A673 (cell line): Measurements from ENCODE around the gene DCUN1D4. TPM values are rescaled to one million over a fixed set of nuclear protein-coding genes. Genes with fewer than 3 reads are reported as not detected.
A peak's percentile ranks its signal among the peaks of the same experiment; 100 is the strongest.

Source experiments
- BruUV-seq: library from RNA; stranded (reverse); fragments of 400-500 nt; replicated peaks from 2 replicates; lab custom pipeline; 2021; lab: Mats Ljungman, UMichigan
- CTCF ChIA-PET: fragments of 300-600 bp; sonication (Branson Sonifier 250); formaldehyde crosslinking; loops from one replicate; lab custom pipeline; 2022; ENCODE audit warnings: antibody characterized with exemption; lab: Charles Lee
- POLR2A ChIA-PET: fragments of 300-600 bp; sonication (Branson Sonifier 250); formaldehyde crosslinking; loops from one replicate; lab custom pipeline; 2022; ENCODE audit warnings: antibody characterized with exemption; ENCODE audit not compliant: low non-redundant PET; lab: Charles Lee
- DNase-seq: peaks from one replicate; pipeline ENCODE4 v3.0.0-alpha.2; 2015; ENCODE audit warnings: low spot score
- H3K27ac ChIP-seq: fragments of 200-600 bp; sonication (generic); 2 replicates; pipeline ENCODE4 v1.5.1; 2016; ENCODE audit warnings: mixed run types, low read depth, mild to moderate bottlenecking, mixed read lengths, antibody characterized with exemption, low read length; ENCODE audit not compliant: poor library complexity, severe bottlenecking
- H3K27me3 ChIP-seq: fragments of 200-600 bp; sonication (generic); replicated peaks from 2 replicates; pipeline ENCODE4 v1.6.1; 2017; ENCODE audit warnings: mixed run types, low read depth, mild to moderate bottlenecking, mixed read lengths, antibody characterized with exemption, low read length; ENCODE audit not compliant: insufficient read depth, poor library complexity
- H3K36me3 ChIP-seq: fragments of 200-600 bp; sonication (generic); 2 replicates; pipeline ENCODE4 v1.6.1; 2016; ENCODE audit warnings: mixed run types, mild to moderate bottlenecking, mixed read lengths, antibody characterized with exemption, low read length; ENCODE audit not compliant: insufficient read depth, poor library complexity, severe bottlenecking
- H3K4me1 ChIP-seq: fragments of 200-600 bp; sonication (generic); 2 replicates; pipeline ENCODE4 v1.6.1; 2017; ENCODE audit warnings: mixed run types, mild to moderate bottlenecking, mixed read lengths, antibody characterized with exemption, low read length; ENCODE audit not compliant: insufficient read depth, poor library complexity, severe bottlenecking
- H3K4me3 ChIP-seq: fragments of 200-600 bp; sonication (generic); 2 replicates; pipeline ENCODE4 v1.5.1; 2016; ENCODE audit warnings: low read depth, mixed run types, mild to moderate bottlenecking, mixed read lengths, low read length; ENCODE audit not compliant: poor library complexity, severe bottlenecking
- H3K9me3 ChIP-seq: fragments of 200-600 bp; sonication (generic); 2 replicates; pipeline ENCODE4 v1.6.1; 2016; ENCODE audit warnings: mixed run types, low read depth, mild to moderate bottlenecking, mixed read lengths, antibody characterized with exemption, low read length; ENCODE audit not compliant: poor library complexity, severe bottlenecking
- EZH2 ChIP-seq: fragments of 200-600 bp; sonication (generic); IDR thresholded peaks from 2 replicates; pipeline ENCODE4 v1.6.1; 2017; ENCODE audit warnings: borderline replicate concordance, low read depth, mild to moderate bottlenecking, mixed read lengths, antibody characterized with exemption, low read length; ENCODE audit not compliant: poor library complexity, severe bottlenecking
- intact Hi-C: fragments of 100-400 bp; cut with micrococcal nuclease; formaldehyde crosslinking; loops from one replicate; pipeline ENCODE4 v1.10.0; 2022; ENCODE audit not compliant: unreplicated experiment
- total RNA-seq: library from RNA; stranded (reverse); gene quantifications from 2 replicates; pipeline ENCODE4 v1.2.3, GENCODE V29; 2021
- TF ChIP-seq, protein P1 (sequence below): fragments of 300-800, 200-600 bp; sonication (generic); conservative IDR thresholded peaks from 2 replicates; pipeline ENCODE4 v1.5.1; 2017; ENCODE audit warnings: low read depth, mild to moderate bottlenecking, antibody characterized with exemption, low read length, moderate library complexity, mixed read lengths

The DCUN1D4 gene
- total RNA-seq, 1 experiment from 2014 or later, result 21.5 TPM

DNA sequence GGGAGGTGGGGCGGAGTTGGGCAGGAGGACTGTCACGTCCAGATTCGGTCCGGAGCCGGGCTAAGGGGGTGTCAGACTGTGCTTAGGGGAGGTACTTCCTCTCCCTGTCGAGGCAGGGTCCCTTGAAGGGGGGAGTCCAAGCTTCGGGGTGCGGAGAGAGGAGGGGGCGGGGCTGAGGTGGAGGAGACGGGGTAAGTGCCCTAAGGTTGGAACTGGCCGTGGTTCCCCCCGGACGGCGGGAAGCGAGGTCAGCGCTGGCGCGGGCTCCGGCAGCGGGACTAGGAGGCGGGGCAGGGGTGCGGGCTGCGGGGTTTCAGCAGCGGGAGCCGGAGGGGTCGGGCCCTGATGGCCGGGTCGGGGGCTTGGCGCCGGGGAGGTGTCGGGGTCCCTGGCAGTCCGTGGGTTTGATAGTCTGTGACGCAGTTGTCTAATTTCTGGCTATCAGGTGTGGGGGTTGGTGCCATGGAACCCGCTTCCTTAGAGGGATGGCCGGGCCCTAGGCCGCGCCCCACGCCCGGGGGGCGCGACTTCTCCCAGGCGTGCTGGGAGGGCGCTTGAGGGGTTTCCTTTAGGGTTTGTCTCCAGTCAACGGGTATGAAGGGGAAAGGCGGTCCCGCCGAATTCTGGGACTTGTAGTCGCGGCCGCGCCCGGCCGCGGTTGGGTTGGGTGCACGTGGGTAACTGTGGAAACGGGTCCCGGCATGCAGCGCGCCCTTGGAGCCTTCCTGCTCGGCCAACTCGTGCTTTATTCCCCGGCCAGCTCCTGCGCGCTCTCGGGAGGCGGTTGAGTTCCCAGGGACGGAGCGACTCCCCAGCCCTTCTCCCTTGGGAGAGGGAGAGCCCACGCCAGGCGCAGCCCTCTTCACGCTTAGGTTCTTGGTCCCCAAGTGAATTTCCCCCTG lies 1.5 kb downstream of the DCUN1D4 start:
- no peaks in the 10 kb centered on the region for H3K27me3 ChIP-seq
- H3K9me3 ChIP-seq, result no peaks in the 10 kb centered on the region
- H3K4me1 ChIP-seq, result no peaks in the 10 kb centered on the region
- no peaks in the 10 kb centered on the region for H3K36me3 ChIP-seq
- DNase-seq, result peak; percentile 90
- H3K4me3 ChIP-seq, result peak overlapping the region; percentile 71
- peak overlapping the region; percentile 59 for H3K27ac ChIP-seq
- ChIA-PET POLR2A (no interaction called here), CTCF (no interaction called here)
- intact Hi-C loops, result no loop called here
- BruUV-seq, result no TSS peak
- TF ChIP-seq EZH2, result no peak
- TF ChIP-seq, protein P1, sequence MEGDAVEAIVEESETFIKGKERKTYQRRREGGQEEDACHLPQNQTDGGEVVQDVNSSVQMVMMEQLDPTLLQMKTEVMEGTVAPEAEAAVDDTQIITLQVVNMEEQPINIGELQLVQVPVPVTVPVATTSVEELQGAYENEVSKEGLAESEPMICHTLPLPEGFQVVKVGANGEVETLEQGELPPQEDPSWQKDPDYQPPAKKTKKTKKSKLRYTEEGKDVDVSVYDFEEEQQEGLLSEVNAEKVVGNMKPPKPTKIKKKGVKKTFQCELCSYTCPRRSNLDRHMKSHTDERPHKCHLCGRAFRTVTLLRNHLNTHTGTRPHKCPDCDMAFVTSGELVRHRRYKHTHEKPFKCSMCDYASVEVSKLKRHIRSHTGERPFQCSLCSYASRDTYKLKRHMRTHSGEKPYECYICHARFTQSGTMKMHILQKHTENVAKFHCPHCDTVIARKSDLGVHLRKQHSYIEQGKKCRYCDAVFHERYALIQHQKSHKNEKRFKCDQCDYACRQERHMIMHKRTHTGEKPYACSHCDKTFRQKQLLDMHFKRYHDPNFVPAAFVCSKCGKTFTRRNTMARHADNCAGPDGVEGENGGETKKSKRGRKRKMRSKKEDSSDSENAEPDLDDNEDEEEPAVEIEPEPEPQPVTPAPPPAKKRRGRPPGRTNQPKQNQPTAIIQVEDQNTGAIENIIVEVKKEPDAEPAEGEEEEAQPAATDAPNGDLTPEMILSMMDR, result no peak

DNA sequence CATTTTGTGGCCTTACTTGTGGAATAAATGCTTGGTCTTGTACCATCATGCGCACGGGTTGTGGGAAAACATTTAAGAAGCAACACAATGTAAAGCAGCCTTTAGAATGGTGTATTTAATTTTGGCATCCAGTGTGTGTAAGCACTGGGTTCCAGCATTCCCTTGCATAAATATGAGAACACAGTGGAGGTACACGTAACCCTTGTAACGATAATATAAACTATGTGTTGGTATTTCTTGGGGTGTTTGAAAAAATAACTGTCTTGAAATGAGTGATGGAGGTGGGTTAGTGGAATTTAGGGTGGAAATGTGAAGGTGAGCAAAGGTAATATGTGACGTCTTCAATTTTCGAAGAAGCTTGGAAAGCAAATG lies 2.1 kb downstream of the DCUN1D4 start:
- CTCF ChIA-PET, result no interaction called here
- H3K27ac ChIP-seq, result peak overlapping the region; percentile 59
- H3K4me1 ChIP-seq, result no peaks in the 10 kb centered on the region
- no TSS peak for BruUV-seq
- POLR2A ChIA-PET, result no interaction called here
- DNase-seq, result no peak
- no peaks in the 10 kb centered on the region for H3K36me3 ChIP-seq
- intact Hi-C loops, result no loop called here
- TF ChIP-seq, protein P1, result no peak
- TF ChIP-seq EZH2, result no peak
- H3K27me3 ChIP-seq, result no peaks in the 10 kb centered on the region
- H3K4me3 ChIP-seq, result peak overlapping the region; percentile 71
- no peaks in the 10 kb centered on the region for H3K9me3 ChIP-seq

DNA sequence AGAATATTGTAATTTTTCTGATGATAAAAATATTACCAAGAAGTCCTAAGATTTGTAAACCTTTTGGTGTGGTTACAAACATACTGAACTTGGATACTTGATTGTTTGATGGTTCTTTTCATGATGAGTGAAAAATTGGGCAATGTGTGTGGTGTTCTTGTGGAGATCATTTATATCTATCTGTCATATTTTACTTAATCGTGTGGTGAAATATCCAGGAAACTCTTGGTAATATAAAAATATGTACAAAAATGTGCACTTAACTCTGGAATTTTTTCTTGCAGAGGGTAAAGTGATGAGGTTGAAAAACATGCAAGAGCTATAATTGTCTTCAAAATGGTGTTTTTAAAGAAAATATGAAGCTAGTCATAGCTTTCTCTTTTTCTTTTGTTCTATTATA lies 2.8 kb downstream of the DCUN1D4 start:
- H3K27me3 ChIP-seq, result no peaks in the 10 kb centered on the region
- POLR2A ChIA-PET, result no interaction called here
- H3K27ac ChIP-seq, result no peak overlapping the region
- DNase-seq, result no peak
- no peaks in the 10 kb centered on the region for H3K4me1 ChIP-seq
- TSS peak; percentile 25 for BruUV-seq
- CTCF ChIA-PET, result no interaction called here
- no peaks in the 10 kb centered on the region for H3K36me3 ChIP-seq
- H3K4me3 ChIP-seq, result no peak overlapping the region
- no peaks in the 10 kb centered on the region for H3K9me3 ChIP-seq
- intact Hi-C loops, result no loop called here
- TF ChIP-seq, protein P1, result no peak
- TF ChIP-seq EZH2, result no peak
